Adipocyte (in vitro differentiated cells): Measurements from ENCODE around the gene DGCR6L.
A peak's percentile ranks its signal among the peaks of the same experiment; 100 is the strongest.
"Not testable (repeated sequence)": the region's sequence is repeated elsewhere in the genome, so short reads cannot be mapped to it uniquely, and the experiment has no call there.

Experiments
- DNase-seq: peaks from one replicate; pipeline ENCODE4 v3.0.0-alpha.2; 2015; ENCODE audit warnings: low read depth
- H3K27me3 ChIP-seq: replicated peaks from 2 replicates; pipeline ENCODE4 v1.7.0; 2013; ENCODE audit warnings: mild to moderate bottlenecking, low read length, moderate library complexity; ENCODE audit not compliant: control insufficient read depth, insufficient read depth
- H3K36me3 ChIP-seq: 2 replicates; pipeline ENCODE4 v1.7.0; 2013; ENCODE audit warnings: low read length, mild to moderate bottlenecking, moderate library complexity; ENCODE audit not compliant: control insufficient read depth, insufficient read depth, severe bottlenecking
- H3K4me1 ChIP-seq: 2 replicates; pipeline ENCODE4 v1.7.0; 2013; ENCODE audit warnings: mild to moderate bottlenecking, low read length, moderate library complexity; ENCODE audit not compliant: control insufficient read depth, insufficient read depth
- H3K4me3 ChIP-seq: 2 replicates; pipeline ENCODE4 v1.7.0; 2013; ENCODE audit warnings: mild to moderate bottlenecking, low read length, moderate library complexity
- H3K9ac ChIP-seq: 2 replicates; pipeline ENCODE4 v1.7.0; 2013; ENCODE audit warnings: mild to moderate bottlenecking, low read length, moderate library complexity
- H3K9me3 ChIP-seq: 2 replicates; pipeline ENCODE4 v1.7.0; 2013; ENCODE audit warnings: mild to moderate bottlenecking, low read length, moderate library complexity; ENCODE audit not compliant: control insufficient read depth

Gene DGCR6L

GRCh38 chr22:20285473-20286311, 34.2 kb downstream of the DGCR6L start:
- not testable (repeated sequence) for H3K4me1 ChIP-seq
- peak; percentile 74 for DNase-seq

GRCh38 chr22:20284471-20285086, 35.3 kb downstream of the DGCR6L start:
- DNase-seq = no peak
- no peaks in the 10 kb centered on the region for H3K9me3 ChIP-seq

More at GRCh38 chr22:20285473-20286311, 34.2 kb downstream of the DGCR6L start:
- not testable (repeated sequence) for H3K9me3 ChIP-seq, H3K36me3 ChIP-seq, H3K9ac ChIP-seq, H3K4me3 ChIP-seq
- H3K27me3 ChIP-seq = peaks cover 24% of the 10 kb centered on the region

GRCh38 chr22:20283674-20284066, 36.2 kb downstream of the DGCR6L start:
- Histone ChIP-seq H3K4me1 (no peaks in the 10 kb centered on the region), H3K9me3 (no peaks in the 10 kb centered on the region), H3K9ac (no peak overlapping the region), H3K36me3 (no peaks in the 10 kb centered on the region), H3K4me3 (no peak overlapping the region), H3K27me3 (peaks cover 14% of the 10 kb centered on the region)
- DNase-seq = no peak

More at GRCh38 chr22:20284471-20285086, 35.3 kb downstream of the DGCR6L start:
- H3K9ac ChIP-seq = no peak overlapping the region
- H3K36me3 ChIP-seq = no peaks in the 10 kb centered on the region
- peaks cover 13% of the 10 kb centered on the region for H3K27me3 ChIP-seq
- H3K4me3 ChIP-seq = no peak overlapping the region
- H3K4me1 ChIP-seq = no peaks in the 10 kb centered on the region

- Histone ChIP-seq H3K4me1 (no peaks in the 10 kb centered on the region), H3K9me3 (no peaks in the 10 kb centered on the region), H3K36me3 (no peaks in the 10 kb centered on the region), H3K4me3 (no peak overlapping the region), H3K9ac (no peak overlapping the region), H3K27me3 (peaks cover 13% of the 10 kb centered on the region)
- no peak for DNase-seq
These were observed 36.8 kb downstream of the DGCR6L start for GRCh38 chr22:20282901-20283673.

- no peak for DNase-seq
- H3K4me3 ChIP-seq = no peak overlapping the region
- H3K4me1 ChIP-seq = no peaks in the 10 kb centered on the region
- no peak overlapping the region for H3K9ac ChIP-seq
- H3K27me3 ChIP-seq = peaks cover 13% of the 10 kb centered on the region
- H3K9me3 ChIP-seq = no peaks in the 10 kb centered on the region
- H3K36me3 ChIP-seq = no peaks in the 10 kb centered on the region
These were observed 38.0 kb downstream of the DGCR6L start for GRCh38 chr22:20281891-20282290.

GRCh38 chr22:20281473-20281872, 38.4 kb downstream of the DGCR6L start:
- H3K4me1 ChIP-seq, H3K36me3 ChIP-seq, H3K4me3 ChIP-seq, DNase-seq, H3K9ac ChIP-seq, H3K9me3 ChIP-seq: not testable (repeated sequence)
- peaks cover 13% of the 10 kb centered on the region for H3K27me3 ChIP-seq

GRCh38 chr22:20280866-20281265, 39.0 kb downstream of the DGCR6L start:
- H3K27me3 ChIP-seq = peaks cover 13% of the 10 kb centered on the region

GRCh38 chr22:20280163-20280562, 39.7 kb downstream of the DGCR6L start:
- H3K9me3 ChIP-seq, H3K4me3 ChIP-seq, H3K4me1 ChIP-seq, H3K36me3 ChIP-seq, H3K9ac ChIP-seq, DNase-seq: not testable (repeated sequence)
- H3K27me3 ChIP-seq = peaks cover 13% of the 10 kb centered on the region

More at GRCh38 chr22:20280866-20281265, 39.0 kb downstream of the DGCR6L start:
- H3K4me3 ChIP-seq = no peak overlapping the region
- no peaks in the 10 kb centered on the region for H3K36me3 ChIP-seq
- DNase-seq = no peak
- H3K4me1 ChIP-seq = peaks cover 6% of the 10 kb centered on the region
- no peaks in the 10 kb centered on the region for H3K9me3 ChIP-seq
- no peak overlapping the region for H3K9ac ChIP-seq

- DNase-seq = no peak
- Histone ChIP-seq H3K27me3 (peaks cover 13% of the 10 kb centered on the region), H3K4me3 (no peak overlapping the region), H3K9ac (no peak overlapping the region), H3K36me3 (no peaks in the 10 kb centered on the region), H3K9me3 (no peaks in the 10 kb centered on the region), H3K4me1 (peaks cover 6% of the 10 kb centered on the region)
These were observed 40.2 kb downstream of the DGCR6L start for GRCh38 chr22:20279662-20280134.

- H3K4me3 ChIP-seq, H3K9ac ChIP-seq, H3K9me3 ChIP-seq, DNase-seq, H3K36me3 ChIP-seq, H3K4me1 ChIP-seq: not testable (repeated sequence)
- H3K27me3 ChIP-seq = peaks cover 13% of the 10 kb centered on the region
These were observed 41.0 kb downstream of the DGCR6L start for GRCh38 chr22:20278726-20279490.
